Stimulated activated CD8-positive, alpha-beta memory T cell treated with anti-CD3 and anti-CD28 coated beads, Interleukin-15, amount 100 ng/mL, for 4 hours (primary cell): ENCODE measurements around the gene FBXO10.
"Not testable (repeated sequence)": the region's sequence is repeated elsewhere in the genome, so short reads cannot be mapped to it uniquely, and the experiment has no call there.

ENCODE experiments used
- DNase-seq, 2 donors: peaks; one replicate each; pipeline ENCODE4 v3.0.0-alpha.2; 2020; ENCODE audit warnings: low read depth in 2 of 2

The FBXO10 gene

DNA sequence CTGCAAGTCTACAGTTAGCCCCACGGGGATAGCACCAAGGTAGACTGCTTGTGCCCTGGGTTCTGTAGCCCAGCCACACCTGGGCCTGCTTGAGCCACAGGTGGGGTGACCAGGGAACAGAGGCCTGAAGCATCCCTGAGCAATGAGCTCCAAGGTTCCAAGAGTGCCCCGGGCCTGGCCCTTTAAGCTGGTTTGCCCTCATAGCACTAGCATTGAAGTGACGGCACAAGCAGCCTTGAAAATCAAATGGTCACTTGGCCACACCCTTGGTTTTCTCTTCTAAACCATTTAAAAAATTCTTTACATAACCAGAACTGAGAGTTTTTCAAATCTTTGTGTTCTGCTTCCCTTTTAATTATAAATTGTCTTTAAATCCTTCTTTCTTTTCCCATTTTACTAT is 24.7 kb downstream of the FBXO10 start:
- no peak for DNase-seq

DNA sequence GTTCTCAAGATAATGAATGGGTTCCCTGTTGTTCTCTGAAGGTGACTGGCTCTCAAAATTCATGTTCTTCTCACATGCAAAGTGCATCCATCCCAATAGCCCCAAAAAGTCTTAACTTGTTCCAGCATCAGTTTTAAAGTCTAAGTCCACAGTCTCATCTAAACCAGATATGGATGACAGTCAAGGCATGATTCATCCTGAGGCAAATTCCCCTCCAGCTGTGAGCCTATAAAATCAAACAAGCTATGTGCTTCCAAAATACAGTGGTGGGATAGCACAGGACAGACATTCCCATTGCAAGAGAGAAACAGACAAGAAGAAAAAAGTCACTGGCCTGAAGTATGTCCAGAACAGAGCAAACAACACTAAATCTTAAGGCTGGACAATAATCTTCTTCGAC is 25.4 kb downstream of the FBXO10 start:
- DNase-seq: no peak

DNA sequence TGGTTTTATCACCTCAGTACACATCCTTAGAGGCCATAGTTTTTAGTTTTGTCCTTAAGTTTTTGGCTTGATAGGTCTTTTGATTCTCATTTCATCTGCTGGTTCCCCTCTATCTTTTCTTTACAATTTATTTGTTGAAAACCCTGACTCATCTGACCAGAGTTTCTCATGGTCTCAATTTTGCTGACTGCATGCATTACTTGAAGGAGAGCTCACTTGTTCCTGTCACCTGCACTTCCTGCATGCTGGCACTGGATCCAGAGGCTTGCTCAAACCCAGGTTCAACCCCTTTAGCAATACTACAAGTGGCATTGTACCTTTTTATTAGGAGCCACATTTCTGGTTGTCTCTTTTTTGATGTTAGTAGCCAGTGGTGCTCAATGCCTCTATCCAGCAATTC is 26.7 kb downstream of the FBXO10 start:
- DNase-seq: no peak

DNA sequence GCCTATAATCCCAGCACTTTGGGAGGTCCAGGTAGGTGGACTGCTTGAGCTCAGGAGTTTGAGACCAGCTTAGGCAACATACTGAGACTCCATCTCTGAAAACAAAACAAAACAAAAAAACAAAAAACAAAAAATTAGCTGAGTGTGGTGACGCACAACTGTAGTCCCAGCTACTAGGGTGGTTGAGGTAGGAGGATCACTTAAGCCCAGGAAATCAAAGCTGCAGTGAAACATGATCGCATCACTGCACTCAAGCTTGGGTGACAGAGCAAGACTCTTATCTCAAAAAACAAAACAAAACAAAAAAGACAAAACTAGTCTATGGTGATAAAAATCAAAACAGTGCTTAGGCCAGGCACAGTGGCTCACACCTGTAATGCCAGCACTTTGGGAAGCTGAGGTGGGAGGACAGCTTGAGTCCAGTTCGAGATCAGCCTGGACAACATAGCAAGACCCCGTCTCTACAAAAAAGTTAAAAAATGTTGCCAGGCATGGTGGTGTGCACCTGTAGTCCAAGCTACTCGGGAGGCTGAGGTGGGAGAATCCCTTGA is 28.8 kb downstream of the FBXO10 start:
- DNase-seq: no peak

DNA sequence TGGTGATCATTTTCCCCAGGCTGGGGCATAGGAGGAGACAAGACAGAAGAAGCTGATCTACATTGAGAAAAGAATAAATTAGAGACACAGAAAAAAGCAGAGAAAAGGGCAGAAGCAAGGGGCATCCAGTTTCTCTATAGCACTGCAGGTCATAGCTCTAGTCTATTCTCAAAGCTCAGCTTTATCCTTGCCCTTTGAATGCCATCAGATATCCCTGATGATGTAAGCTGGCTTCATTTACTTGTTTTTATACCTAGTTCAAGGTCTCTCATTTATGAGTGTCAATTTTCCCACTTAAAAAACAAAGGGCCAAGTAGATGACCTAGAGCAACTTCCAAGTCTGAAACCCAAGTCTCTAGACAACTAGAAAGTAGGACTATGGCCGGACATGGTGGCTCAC is 32.7 kb downstream of the FBXO10 start:
- DNase-seq: no peak

DNA sequence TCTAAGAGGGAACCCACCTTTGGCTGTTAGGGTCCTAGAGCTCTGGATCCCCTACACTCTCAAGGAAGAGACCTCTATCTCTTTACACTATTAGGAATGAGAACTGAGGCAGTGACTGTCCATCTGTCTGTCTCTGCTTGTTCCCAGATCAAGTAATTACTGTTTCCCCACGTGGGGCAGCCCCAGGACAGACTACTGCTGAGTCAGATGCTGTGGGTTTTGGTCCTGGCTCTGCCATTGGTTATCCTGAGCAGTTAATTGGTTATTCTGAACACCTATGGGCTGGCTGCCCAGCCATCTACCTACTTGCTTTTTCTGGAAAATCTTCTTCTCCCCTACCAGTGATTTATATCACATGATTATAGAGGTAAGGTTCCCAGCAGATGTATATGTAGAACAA is 33.3 kb downstream of the FBXO10 start:
- no peak for DNase-seq

DNA sequence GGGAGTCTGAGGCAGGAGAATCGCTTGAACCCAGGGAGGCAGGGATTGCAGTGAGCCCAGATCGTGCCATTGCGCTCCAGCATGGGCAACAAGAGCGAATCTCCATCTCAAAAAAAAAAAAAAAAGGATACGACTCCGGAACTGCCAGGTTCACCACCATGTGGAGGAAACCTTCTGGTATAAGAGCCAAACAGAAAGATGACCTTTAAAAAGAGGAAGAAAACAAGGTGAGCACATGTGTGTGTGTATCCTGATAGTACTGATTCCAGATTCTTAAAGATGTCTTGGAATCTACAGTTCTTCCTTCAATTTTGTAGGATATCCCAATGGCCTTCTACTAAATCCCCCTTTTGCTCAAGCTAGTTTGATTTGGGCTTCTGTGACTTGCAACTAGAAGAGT is 33.7 kb downstream of the FBXO10 start:
- no peak for DNase-seq

DNA sequence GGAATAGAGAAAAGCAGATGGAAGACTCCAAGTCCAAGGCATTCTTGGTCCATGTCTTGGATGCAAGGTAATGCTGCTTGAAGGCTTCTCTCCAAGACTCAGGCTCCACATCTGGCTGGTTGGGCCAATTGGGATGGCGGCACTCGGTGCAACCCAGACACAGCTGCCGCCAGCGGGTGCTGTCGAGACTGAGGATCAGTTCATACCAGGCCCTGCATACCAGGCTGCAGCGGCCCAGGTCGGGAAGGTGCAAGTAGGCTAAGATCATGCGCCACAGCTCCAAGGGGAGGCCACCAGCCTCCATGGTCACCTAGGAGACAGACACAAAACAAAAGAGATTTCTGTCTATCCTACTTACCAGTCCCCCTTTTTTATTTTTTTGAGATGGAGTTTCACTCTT is 34.7 kb downstream of the FBXO10 start:
- no peak for DNase-seq

DNA sequence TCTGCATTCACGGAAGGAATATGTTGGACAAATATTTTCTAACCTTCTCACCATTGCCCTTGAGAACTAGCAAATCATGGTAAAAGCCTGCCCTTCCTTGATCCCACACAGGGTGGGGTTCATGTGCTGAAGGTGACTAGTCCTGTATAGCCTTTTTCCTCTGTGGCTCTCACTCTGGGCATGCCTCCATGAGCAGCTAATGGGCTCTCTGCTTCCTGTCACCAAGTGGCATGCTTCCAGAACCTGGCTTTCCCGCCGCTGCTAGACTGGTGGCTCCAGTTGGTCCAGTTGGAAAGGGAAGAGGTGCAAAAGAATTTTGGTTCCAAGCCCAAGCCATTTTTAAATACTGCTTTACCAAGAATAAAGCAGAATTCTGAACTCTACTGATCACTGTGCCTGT is 35.5 kb downstream of the FBXO10 start:
- no peak for DNase-seq

DNA sequence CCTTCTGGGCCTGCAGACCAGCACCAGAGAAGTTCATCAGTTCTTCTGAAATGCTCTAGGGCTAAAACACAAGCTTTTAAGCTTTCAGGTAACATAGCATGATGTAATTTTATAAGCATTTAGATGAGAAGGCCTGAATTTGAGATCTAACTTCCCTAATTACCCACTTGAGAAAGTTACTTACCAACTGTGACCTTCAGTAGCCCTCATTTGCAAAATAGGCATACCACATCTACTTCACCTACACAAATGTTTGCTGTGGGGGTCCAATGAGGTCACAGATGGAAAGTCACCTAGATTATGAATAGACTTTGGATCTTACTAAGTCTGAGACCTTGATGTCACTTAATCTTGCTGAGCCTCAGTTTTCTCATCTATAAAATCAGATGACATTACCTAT is 36.5 kb downstream of the FBXO10 start:
- no peak for DNase-seq

DNA sequence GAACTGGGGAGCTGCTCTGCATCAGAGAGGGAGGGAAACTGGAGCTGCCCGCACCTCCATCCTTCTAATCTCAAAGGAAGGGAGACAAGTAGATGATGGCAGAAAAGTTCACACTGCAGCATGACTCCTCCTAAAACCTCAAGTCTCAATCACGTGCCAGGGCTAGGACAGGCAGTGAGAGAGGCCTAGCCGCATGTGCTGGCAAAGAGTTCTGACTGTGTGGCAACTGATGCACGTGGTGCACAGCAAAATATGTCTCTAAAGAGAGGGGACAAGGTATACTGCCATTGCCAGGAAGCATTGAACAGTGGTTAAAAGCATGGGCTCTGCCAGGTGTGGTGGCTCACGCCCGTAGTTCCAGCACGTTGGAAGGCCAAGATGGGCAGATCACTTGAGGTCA is 38.1 kb downstream of the FBXO10 start:
- no peak for DNase-seq

DNA sequence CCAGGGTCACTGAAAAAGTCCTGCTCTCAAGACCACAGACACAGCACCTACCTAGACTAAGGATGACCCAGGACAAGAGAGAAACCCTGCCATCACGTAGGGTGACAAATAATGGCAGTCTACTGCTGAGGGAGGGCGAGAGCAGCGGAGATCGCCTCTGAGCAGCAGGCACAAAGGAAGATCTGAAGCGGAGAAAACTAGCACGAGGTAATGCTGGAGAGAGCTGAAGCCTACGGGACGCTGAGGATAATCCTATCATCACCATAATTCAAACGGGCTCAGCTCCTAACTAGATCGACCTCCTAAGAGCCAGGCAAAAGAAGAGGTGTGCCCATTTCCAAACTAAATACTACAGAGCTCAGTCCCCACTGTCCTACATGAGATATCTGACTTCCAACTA is 41.3 kb downstream of the FBXO10 start:
- DNase-seq: no peak

DNA sequence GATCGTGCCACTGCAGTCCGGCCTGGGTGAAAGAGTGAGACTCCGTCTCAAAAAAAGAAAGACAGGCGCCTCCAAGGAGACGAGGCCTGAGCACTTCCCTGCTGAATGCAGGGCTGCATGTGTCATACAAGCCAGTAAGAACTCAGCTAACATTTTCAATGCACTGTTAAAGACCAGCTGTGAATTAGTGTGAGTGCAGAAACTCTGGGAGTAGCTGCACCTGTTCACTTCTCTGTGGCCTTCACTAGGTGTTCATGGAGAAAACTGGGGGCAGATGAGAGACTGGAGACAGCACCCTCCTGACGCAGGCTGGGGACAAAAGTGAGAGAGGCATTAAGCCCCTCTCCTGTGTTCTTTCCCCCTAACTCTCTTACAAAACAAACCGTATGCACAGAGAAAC is 41.8 kb downstream of the FBXO10 start:
- no peak for DNase-seq

DNA sequence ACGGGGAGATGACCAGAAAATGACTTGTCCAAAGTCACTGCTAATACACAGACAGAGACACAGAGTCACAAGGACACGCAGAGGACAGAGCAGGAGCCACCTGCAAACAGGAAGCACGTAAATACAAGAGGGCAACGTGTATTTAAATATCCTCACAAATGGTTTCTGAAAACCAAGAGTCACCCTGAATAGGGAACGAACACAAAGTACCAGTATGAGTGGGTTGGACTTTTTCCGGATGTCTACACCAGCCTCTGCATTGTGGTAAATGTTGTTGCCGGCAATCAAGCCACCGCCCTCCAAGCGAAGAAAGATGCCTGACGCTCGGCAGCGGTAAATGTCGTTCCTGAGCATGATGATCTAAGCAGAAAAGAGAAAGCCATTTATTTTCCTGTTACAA is 44.5 kb downstream of the FBXO10 start:
- no peak for DNase-seq

DNA sequence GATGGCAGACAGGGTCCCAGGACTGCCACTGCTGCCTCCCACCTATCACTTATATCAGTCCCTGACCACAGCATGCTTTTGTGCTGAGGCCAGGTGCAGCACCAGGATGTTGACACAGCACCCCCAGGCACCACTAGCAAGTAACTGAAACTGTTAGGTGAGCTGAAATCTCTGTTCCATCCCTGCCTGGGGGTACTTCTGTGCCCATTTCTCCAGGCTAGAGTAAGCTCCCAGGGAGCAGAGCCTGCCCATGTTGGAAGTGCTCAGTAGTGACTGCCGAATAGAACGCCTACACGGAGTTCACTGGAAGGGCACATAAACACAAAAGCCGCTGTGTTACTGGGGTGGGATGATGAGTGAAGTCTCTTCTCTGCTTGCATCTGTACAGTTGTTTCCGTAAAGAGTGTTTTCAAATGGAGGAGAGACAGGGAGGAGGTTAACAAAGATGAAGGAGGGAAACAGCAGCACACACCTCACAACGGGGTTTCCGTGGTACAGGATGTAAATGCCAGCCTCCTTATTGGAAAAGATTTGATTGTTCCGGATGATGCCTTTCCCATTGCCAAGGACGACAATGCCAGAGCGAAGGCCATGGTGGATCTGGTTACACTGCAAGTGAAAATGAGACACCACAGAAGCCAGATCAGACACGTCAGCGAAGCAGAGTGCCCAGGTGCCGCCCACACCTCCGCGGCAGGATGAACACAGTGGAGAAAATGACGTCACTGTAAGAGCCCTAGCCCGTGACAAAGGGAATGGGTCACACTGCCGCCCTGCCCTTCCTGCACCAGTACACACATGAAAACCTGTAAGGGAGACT is 47.3 kb downstream of the FBXO10 start:
- DNase-seq: peak; percentile 36 to 63

DNA sequence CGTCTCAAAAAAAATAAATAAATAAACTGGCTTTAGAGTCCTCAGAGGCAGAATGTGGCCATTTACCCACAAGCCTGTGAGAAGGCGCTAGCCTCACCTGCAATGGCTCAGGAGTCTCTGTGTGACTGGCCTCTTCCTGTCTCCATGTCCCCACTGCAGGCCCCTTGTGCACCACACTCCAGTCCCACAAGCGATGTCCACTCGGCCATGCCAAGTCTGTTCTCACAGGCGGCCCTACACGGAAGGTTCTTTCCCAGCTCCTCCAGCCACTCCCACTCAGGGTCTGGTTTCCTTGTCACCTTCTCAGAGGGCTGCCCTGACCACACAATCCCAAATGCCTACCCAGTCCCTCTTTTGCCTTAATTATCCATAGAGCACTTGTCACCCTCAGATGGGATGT is 52.3 kb downstream of the FBXO10 start:
- DNase-seq: no peak

DNA sequence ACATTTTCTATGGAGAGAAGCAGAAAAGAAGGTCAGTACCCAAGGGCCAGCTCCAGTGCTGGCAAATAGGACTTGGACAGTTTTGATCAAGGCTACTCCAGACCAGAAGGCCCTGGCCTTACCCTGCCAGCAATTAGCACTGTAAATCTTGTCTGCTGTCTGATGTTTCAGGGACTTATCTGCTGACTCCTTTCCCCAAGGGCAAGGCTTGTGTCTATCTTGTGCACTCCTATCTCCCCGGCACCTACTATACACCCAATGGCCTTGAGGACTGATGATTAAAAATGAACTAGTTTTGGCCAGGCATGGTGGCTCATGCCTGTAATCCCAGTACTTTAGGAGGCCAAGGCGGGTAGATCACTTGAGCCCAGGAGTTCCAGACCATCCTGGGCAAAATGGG is 53.2 kb downstream of the FBXO10 start:
- no peak for DNase-seq

DNA sequence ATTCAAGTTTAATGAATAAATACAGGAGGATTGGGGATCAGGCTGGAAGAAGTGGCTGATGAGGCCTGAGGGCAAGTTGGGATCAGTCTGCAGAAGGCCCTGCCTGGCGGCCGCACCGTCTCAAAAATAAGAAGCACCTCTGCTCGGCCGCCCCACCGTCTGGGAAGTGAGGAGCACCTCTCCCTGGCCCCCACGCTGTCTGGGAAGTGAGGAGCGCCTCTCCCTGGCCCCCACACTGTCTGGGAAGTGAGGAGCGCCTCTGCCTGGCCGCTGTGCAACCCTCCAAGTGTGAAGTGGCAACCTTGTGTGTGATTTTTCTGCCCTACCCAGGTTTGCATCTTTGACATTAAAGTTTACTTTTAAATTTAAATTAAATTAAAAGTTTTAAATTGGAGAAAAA is 55.1 kb downstream of the FBXO10 start:
- DNase-seq: no peak

DNA sequence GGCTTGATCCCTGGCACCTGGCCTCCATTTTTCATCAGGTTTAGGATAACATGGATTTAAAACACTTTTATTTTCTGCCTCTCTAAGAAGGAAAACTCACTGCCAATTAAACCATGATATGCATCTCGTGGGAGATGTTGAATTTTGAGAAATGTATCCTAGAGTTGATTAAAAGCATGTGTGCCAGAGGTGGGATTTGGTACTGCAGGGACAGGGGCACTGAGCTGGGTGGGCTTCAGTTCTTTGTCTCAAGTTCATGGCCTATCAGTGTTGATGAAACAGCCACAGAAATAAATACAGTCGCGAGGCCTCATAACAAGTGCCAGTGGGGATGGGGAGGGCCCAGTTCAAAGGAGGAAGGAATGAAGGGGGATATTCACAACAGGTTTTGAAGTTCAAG is 55.5 kb downstream of the FBXO10 start:
- no peak for DNase-seq

DNA sequence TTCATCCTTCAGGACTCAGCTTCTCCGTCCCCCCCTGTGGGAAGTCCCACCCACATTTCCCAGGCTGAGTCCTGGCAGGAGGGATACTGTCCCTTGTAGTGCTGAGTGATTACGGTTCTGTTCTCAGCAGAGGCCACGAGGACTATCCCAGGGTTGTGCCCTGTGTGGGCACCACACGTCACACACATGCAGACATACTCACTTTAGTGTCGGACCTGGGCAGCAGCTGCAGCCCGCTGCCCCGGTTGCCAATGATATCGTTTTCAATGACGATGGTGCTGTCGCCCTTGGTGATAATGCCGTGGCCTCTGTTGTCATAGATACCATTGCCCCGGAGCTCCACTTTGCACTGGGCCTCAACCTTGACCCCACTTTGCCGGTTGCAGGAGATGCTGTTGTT is 58.3 kb downstream of the FBXO10 start:
- DNase-seq: no peak

DNA sequence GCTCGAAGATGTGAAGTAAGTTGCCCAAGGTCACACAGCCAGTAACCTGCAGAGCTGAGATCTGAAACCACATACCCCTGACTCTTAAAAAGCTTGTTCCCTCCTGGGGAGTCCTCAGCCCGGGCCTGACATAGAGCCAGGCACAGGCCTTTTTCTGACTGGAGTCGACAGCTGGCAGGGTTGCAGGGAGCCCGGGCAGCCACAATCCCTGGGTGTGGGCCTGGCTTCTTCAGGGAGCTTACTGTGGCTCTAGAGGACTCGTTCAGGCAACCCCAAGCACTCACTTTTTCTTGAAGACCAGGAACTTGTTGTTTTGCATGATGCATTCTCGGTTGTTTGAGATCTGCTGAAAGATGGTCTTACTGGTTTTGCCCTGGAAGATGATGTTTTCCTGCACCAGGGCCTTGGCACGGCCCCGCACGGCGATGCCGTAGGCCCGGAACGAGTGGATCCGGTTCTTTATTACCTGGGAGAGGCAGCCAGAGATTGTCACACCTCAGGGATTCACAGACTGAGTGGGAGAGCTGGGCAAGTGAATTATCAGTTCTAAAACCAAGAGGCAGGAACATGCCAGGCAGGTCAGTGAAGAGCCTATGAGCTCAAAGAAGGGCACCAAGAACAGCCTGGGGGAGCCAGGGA is 60.4 kb downstream of the FBXO10 start:
- no peak for DNase-seq

DNA sequence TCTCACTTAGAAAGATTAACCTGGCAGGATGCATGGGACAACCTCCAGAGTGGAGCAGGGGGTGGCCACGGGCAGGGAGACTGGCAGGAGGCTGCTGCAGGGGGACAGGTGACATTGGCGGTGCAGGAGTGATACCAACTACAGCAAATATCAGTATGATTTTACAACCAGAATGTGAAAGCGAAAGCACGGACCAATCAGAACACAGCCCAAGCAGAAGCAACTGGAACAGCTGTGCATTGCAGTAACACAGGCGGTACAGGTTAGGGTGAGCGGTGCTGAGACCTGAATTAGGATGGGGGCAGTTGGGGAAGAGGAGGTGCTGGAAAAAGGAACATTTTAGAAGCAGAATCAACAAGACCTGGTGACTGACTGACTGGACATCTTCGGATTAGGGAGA is 61.2 kb downstream of the FBXO10 start:
- no peak for DNase-seq

DNA sequence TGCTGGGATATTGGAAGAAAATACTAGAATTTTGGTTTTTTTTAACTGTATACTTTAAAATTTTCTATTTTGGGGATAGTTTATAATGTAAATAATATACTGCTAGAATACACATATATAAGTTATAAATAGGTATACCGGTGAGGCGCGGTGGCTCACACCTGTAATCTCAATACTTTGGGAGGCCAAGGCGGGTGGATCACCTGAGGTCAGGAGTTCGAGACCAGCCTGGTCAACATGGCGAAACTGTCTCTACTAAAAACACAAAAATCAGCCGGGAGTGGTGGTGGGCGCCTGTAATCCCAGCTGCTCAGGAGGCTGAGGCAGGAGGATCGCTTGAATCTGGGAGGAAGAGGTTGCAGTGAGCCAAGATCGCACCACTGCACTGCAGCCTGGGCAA is 61.8 kb downstream of the FBXO10 start:
- DNase-seq: not testable (repeated sequence)
